DMS153 treated with DMSO at 0.1 percent for 48 hours (cell line): Measurements from ENCODE around the gene BLM.
"Not testable (repeated sequence)": the region's sequence is repeated elsewhere in the genome, so short reads cannot be mapped to it uniquely, and the experiment has no call there.

Experiments used
- DNase-seq: peaks from one replicate; lab custom pipeline; 2025; ENCODE audit not compliant: unreplicated experiment; lab: John Stamatoyannopoulos, UW

The BLM gene

GRCh38 chr15:90844696-90845095 lies 127.5 kb downstream of the BLM start:
- DNase-seq = no peak

GRCh38 chr15:90845201-90845949 lies 128.2 kb downstream of the BLM start:
- DNase-seq = no peak

GRCh38 chr15:90849424-90849823 lies 132.3 kb downstream of the BLM start:
- not testable (repeated sequence) for DNase-seq

- no peak for DNase-seq
Observed at GRCh38 chr15:90851114-90851513, 134.0 kb downstream of the BLM start.

GRCh38 chr15:90851940-90852339 lies 134.8 kb downstream of the BLM start:
- DNase-seq = no peak

GRCh38 chr15:90855139-90855538 lies 138.0 kb downstream of the BLM start:
- DNase-seq = no peak

GRCh38 chr15:90857337-90857736 lies 140.2 kb downstream of the BLM start:
- DNase-seq = no peak

GRCh38 chr15:90857883-90858443 lies 140.8 kb downstream of the BLM start:
- DNase-seq = no peak

- DNase-seq = no peak
Observed at GRCh38 chr15:90859234-90860131, 142.3 kb downstream of the BLM start.

GRCh38 chr15:90860450-90860849 lies 143.3 kb downstream of the BLM start:
- DNase-seq = no peak

- peak; percentile 27 for DNase-seq
Observed at GRCh38 chr15:90860942-90861675, 144.0 kb downstream of the BLM start.

- DNase-seq = no peak
Observed at GRCh38 chr15:90862487-90862886, 145.3 kb downstream of the BLM start.

- DNase-seq = no peak
Observed at GRCh38 chr15:90862964-90863778, 146.0 kb downstream of the BLM start.

GRCh38 chr15:90863987-90864386 lies 146.8 kb downstream of the BLM start:
- DNase-seq = no peak

- DNase-seq = no peak
Observed at GRCh38 chr15:90864507-90864906, 147.4 kb downstream of the BLM start.

- no peak for DNase-seq
Observed at GRCh38 chr15:90865702-90866101, 148.6 kb downstream of the BLM start.
